ENCODE measurements around the gene TANGO2. TPM values are rescaled to one million over a fixed set of nuclear protein-coding genes. Genes with fewer than 3 reads are reported as not detected.

The TANGO2 gene
- total and polyA plus RNA-seq, 3 donors from 2014 or later = 13.5 to 21.5 (median 19.0) TPM

DNA sequence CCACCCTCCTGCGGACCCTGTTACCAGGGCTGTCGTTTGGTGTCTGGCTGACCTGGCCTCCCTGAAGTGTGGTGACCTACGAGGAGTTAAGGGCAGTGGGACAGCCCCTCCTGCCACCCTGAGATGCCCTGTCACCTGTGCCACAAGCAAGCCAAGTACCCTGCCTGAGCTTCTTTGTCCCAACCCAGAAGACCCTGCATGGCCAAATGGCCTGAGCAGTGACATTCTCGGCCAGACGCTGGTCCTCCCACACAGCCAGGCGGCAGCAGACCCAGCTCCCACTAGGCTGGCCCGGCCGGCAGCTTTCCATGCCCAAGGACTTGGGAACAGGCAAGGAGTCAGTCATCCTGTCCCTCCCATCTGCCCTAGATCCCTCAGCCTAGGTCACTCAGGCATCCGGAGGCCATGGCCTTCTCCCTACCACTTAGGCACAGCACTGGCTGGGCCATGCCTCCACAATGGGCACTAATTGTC is 11.9 kb upstream of the TANGO2 start:
- H3K36me3 ChIP-seq (ENCODE audit: low read depth, missing control alignments) = no peaks in the 10 kb centered on the region
- no peaks in the 10 kb centered on the region for H3K9me3 ChIP-seq
- intact Hi-C loops (cut with DNase I; ENCODE audit: low total_unique reads) = no loop called here
- peak; percentile 57 for DNase-seq
- peaks cover 3% of the 10 kb centered on the region for H3K4me1 ChIP-seq
- WGBS, 2 donors = 68 to 70% methylated on average over 6 to 9 of the region's 9 CpGs
- H3K4me3 ChIP-seq = no peak overlapping the region
- H3K27ac ChIP-seq = no peak overlapping the region
- no peaks in the 10 kb centered on the region for H3K27me3 ChIP-seq
- TF ChIP-seq, protein P1, sequence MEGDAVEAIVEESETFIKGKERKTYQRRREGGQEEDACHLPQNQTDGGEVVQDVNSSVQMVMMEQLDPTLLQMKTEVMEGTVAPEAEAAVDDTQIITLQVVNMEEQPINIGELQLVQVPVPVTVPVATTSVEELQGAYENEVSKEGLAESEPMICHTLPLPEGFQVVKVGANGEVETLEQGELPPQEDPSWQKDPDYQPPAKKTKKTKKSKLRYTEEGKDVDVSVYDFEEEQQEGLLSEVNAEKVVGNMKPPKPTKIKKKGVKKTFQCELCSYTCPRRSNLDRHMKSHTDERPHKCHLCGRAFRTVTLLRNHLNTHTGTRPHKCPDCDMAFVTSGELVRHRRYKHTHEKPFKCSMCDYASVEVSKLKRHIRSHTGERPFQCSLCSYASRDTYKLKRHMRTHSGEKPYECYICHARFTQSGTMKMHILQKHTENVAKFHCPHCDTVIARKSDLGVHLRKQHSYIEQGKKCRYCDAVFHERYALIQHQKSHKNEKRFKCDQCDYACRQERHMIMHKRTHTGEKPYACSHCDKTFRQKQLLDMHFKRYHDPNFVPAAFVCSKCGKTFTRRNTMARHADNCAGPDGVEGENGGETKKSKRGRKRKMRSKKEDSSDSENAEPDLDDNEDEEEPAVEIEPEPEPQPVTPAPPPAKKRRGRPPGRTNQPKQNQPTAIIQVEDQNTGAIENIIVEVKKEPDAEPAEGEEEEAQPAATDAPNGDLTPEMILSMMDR (IDR thresholded peaks at IDR 0.05) = no peak
- no peak for TF ChIP-seq POLR2A (IDR thresholded peaks at IDR 0.05)

DNA sequence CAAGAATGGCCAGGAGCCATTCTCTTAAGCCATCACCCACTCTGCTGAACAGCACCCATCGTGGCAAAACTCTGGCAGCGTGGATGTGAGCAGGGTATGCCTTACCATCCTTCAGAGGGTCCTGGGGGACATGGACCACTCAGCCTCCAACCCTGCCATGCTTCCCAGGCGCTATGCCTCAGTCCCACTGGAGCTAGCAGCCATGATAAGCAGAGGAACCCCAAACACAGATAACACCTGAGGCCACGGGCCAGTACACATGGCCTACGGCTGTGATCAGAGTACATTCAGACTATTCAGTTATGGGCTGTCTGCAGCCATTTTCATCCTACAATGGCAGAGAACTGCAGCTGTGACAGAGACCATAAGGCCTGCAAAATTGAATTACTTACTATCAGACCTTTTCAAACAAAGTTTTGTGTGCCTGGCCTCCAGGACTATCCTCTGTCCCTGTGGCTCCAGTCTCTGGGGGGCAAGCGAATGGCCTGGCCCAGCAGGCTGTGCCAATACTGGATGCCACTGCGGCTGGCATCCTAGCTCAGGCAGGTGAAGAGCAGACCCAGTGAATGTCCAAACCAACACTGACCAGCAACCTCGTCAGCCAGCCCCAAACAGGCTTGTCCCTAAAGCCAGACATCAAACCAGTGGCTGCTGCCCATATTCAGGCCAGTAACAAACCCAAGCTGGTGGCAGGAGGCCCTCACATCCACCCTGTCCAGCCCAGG is 11.2 kb upstream of the TANGO2 start:
- no peaks in the 10 kb centered on the region for H3K9me3 ChIP-seq
- TF ChIP-seq POLR2A (IDR thresholded peaks at IDR 0.05) = no peak
- TF ChIP-seq, protein P1 (IDR thresholded peaks at IDR 0.05) = no peak
- no peak overlapping the region for H3K4me3 ChIP-seq
- H3K27ac ChIP-seq = no peak overlapping the region
- 96% methylated on average over 7 to 8 of the region's 8 CpGs for WGBS, 2 donors
- DNase-seq = no peak
- intact Hi-C loops (cut with DNase I; ENCODE audit: low total_unique reads) = loop anchor here (5.0 kb wide), 1 partner anchor 37 kb away; no protein-coding TSS in a partner anchor
- peaks cover 3% of the 10 kb centered on the region for H3K4me1 ChIP-seq
- no peaks in the 10 kb centered on the region for H3K36me3 ChIP-seq (ENCODE audit: low read depth, missing control alignments)
- H3K27me3 ChIP-seq = no peaks in the 10 kb centered on the region

DNA sequence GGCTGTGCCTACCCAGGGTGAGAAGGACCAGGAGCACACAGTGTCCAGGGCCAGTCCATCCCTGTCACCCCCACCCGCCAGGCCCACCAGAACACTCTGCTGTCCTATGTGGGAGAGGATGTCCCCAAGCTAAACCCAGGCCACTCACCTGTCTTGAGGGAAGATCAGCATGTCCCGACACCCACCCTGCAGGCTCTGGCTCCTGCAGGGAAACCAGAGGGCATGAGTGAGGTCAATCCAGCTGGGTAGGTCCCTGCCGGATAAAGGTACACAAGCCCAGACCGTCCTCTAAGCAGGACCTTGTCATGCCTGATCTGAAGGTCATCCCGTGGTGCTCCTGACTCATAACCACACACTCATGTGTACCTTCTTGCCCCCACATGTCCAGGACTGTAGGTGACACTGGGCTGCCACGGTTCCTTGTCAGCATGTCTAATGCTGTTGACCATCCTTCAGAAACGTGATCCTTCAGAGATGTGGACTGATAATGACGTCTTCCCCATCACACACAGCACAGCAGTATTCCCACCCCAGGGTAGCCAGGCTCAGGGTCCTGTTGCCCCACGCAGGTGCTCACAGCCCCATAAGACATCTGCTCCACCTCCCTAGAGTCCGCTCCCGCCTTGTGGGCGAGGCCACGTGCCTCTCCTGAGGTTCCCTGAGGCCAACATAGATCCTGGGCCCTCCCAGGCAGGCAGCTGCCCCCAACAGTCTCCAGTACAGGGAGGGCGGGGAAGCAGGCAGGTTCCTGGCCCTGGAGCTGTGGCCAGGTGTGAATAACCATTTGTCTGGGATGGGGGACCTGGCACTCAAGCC is 10.4 kb upstream of the TANGO2 start:
- peaks cover 3% of the 10 kb centered on the region for H3K4me1 ChIP-seq
- H3K4me3 ChIP-seq = no peak overlapping the region
- H3K36me3 ChIP-seq (ENCODE audit: low read depth, missing control alignments) = no peaks in the 10 kb centered on the region
- no peak overlapping the region for H3K27ac ChIP-seq
- WGBS, 2 donors = 92 to 93% methylated on average over 3 to 14 of the region's 14 CpGs
- intact Hi-C loops (cut with DNase I; ENCODE audit: low total_unique reads) = loop anchor here (5.0 kb wide), 1 partner anchor 38 kb away; no protein-coding TSS in a partner anchor
- no peak for DNase-seq
- H3K27me3 ChIP-seq = no peaks in the 10 kb centered on the region
- TF ChIP-seq, protein P1 (IDR thresholded peaks at IDR 0.05) = no peak
- no peak for TF ChIP-seq POLR2A (IDR thresholded peaks at IDR 0.05)
- H3K9me3 ChIP-seq = no peaks in the 10 kb centered on the region

DNA sequence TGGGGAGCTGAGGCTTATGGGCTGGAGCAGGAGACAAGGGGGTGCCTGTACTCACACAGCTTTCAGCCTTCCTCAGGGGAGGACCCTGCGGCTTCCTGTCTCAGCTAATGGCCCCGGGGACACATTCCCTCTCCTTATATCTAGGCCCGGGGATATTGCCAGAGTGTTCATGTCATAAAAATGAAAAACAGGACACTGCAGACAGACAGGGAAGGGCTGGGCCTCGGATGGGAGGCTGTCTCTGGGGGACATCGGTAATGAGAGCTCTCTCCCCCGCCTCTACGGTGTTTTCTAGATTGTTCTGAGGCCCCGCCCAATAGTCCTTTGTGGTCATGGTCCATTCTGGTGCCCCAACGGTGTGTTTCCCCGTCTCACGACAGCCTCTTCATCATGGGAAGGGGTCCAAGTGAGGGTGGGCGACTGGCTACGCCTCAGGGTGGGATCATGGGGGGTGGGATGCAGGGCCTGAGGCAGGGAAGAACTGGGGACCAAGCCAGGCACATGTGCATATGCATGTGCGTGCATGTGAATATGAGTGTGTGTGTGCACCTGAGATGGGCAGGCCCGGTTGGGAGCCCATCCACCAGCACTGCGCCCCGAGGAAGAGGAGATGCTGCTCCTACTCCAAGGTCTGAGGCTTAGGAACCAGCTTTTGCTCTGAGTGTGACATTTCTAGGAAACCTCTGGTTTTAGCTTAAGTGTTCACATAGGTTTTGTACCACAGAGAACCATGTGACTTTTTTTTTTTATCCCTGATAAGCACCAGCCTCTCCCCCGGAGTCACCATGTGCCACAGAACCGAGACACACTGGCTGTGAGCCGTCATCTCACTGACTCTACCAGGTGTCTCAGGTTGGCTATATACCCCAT is 9.6 kb upstream of the TANGO2 start:
- H3K27ac ChIP-seq = no peak overlapping the region
- no peaks in the 10 kb centered on the region for H3K9me3 ChIP-seq
- H3K27me3 ChIP-seq = no peaks in the 10 kb centered on the region
- H3K36me3 ChIP-seq (ENCODE audit: low read depth, missing control alignments) = no peaks in the 10 kb centered on the region
- TF ChIP-seq, protein P1 (IDR thresholded peaks at IDR 0.05) = no peak
- no peak for TF ChIP-seq POLR2A (IDR thresholded peaks at IDR 0.05)
- peaks cover 3% of the 10 kb centered on the region for H3K4me1 ChIP-seq
- intact Hi-C loops (cut with DNase I; ENCODE audit: low total_unique reads) = loop anchor here (5.0 kb wide), 1 partner anchor 39 kb away; no protein-coding TSS in a partner anchor
- WGBS, 2 donors = 83 to 90% methylated on average over 10 to 20 of the region's 20 CpGs
- DNase-seq = no peak
- no peak overlapping the region for H3K4me3 ChIP-seq
